ENCODE results near the gene SERPINB4.
"Not testable (repeated sequence)": the region's sequence is repeated elsewhere in the genome, so short reads cannot be mapped to it uniquely, and the experiment has no call there.

Gene SERPINB4

DNA sequence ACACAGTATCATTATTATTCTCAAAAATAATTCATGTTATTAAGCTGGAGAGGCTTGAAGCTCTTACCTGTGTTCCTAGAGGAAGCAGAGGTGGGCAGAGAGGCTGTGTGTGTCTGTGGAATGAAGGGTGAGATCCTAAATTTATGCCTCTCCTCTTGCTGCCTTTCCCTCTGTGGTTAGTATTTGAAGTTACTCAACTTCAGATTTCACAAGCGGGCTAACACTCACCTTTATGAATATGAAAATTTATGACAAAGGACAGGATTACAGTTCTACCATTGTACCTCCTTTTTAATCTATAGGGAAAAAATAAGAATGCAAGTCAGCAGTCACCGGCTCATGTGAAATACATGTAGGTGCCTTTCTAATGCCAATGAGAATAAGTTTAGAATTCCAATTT is at the start of gene SERPINB4:
Gene SERPINB4, minus strand, starts transcription at position 115 of the 400 bp plus-strand sequence. CDS start 679 bp downstream, outside the sequence.
- not testable (repeated sequence) for DNase-seq

DNA sequence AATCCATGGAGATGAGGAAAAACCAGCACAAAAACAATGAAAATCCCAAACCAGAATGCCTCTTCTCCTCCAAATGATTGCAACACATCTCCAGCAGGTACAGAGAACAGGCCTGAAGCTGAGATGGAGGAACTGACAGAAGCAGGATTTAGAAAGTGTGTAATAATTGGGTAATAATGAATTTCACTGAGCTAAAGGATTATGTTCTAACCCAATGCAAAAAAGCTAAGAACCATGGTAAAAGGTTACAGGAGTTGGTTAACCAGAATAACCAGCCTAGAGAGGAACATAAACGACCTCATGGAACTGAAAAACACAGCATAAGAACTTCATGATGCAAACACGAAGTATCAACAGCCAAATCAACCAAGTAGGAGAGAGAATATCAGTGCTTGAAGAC is 45.0 kb upstream of the SERPINB4 start:
- no peak for DNase-seq

DNA sequence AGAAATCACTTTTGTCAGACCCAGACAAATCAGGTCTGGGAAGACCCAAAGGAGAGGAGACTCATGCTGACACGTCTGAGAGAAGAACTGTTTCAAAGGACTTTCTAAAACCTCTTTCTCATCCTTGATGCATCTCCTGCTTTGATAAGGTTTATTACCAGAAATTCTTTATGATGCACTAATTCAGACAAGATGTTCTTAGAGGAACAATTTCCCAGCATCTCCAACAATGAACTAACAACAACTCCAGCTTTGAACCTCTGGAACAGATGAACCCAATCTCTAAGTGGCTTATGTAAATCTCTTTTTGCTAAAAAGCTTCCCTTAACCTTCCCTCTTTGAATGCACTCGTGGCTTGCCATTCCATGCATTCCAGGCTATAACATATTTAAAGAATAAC is 42.8 kb upstream of the SERPINB4 start:
- DNase-seq: no peak

DNA sequence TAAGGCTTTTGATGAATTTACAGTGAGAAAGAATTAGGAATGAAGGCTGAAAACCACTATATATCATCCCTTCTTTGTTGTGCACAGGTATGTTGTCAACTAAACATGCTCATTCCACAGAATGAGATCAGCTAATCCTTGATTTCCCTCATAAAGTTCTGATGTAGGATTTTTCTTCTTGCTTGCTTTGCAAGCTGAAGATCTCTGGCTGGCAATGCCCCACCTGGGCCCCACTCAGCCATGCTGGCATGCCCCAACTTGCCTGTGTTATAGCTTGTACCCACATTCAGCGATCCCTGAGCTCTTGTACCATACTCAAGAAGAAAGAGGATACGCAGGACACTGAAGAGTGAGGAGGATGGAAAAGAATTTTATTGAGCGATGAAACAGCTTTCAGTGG is 40.7 kb upstream of the SERPINB4 start:
- DNase-seq: no peak

DNA sequence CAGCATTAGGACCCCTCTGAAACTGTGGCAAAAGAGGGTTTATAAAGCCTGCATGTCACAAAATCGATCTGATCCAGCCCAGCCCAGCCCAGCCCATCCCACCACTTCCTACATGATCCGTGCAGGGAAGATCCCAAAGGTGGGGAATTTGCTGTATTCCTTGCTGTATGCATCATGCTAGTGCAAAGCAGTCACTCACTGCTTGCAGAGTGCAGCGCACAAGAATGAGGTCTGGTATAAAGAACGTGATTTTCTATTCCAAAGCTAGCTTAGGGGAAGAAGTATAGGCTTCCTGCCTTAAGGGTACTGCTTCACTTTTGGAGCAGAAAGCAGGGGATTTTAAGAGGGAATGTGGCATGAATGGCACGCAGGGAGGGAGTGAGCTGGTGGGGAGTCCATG is 39.8 kb upstream of the SERPINB4 start:
- DNase-seq: no peak

DNA sequence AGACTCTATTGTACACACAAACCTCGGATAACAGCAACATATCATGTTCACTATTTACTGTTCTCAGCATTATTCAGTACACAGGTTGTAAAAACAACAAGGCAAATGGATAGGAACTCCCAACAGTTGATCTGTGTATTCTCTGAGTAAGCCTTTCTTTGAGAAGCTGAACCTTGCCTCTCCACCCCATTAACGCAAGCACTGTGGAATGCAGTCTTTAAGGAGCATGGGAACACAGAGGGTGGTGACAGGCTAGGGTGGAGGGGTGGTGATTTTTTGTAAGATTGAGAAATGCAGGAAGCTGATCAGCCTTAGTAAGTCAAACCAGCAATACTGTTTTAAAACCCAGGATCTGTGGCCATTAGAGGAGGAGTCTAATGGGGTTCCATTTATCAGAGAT is 39.1 kb upstream of the SERPINB4 start:
- DNase-seq: peak; percentile 18

DNA sequence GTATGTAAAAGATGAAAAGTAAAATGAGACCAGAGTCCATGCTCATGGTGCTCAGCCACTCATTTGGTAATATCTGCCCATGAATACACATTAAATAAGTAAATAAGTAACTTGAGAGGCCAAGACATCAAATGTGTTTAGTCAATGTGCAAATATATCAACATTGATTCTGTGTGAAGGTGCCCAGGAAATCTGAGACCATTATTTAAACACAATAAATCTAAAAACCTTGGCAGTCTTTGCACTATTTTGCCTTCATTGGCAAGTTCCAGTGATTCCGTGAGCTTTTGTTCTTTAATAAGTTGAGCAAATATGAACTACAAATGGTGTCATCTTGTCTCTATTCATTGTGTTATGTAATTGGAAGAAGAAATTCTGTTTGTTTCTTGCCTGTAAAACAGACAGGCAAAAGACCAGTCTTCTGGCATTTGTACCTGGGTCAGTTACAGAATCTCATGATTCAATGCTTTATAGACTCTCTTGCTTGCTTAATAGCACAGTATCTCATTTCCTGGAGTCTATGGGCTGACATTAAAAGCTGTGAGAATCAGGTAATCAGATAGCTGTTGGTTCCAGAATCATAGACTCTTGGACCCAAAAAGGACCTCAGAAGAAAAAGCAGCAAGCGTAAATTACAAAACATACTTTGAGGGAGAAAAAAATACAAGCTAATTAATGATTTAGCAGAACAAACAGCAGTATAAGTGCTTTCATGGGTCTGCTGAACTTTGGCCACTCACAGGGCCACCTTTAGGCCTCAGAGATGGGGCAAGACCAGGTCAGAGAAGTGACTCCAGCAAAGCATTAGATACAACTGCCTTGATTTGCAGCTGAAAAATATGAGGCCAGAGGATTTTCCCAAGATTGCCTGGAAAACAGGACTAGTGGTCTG is 37.6 kb upstream of the SERPINB4 start:
- DNase-seq: no peak

DNA sequence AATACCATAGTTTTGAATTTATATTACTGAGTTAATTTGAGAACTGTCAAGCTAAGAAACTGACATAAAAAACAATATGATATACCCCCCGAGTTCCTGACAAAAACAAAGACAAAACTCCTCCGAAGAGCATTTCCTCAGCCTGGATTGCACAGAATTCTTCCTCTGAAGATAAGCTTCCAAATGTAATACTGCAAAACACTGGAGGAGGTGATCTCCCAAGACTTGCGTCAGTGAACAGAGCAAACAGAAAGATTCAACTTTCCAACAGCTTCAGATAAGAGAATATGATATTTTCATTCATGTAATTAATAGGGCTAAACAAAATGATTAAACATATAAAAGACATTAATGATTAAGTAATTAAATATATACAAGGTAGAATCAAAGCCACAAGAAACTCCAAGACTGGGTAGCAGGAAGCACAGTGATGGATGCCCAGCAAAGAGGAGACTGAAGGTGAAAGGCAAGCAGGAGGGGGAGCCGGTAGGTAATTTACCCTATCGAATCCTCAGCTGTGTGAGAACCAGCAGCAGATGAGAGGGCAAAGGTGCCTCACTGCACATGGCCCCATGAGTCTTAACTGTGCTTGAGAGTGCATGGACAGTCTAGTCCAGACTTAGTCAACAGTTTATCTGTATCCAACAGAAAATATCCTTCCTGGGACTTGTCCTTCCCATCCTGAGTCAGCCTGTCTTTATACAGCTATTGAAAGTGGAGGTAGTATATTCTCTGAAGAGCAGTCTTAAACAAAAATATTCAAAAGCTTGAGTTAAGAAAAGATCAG is 36.0 kb upstream of the SERPINB4 start:
- DNase-seq: no peak

DNA sequence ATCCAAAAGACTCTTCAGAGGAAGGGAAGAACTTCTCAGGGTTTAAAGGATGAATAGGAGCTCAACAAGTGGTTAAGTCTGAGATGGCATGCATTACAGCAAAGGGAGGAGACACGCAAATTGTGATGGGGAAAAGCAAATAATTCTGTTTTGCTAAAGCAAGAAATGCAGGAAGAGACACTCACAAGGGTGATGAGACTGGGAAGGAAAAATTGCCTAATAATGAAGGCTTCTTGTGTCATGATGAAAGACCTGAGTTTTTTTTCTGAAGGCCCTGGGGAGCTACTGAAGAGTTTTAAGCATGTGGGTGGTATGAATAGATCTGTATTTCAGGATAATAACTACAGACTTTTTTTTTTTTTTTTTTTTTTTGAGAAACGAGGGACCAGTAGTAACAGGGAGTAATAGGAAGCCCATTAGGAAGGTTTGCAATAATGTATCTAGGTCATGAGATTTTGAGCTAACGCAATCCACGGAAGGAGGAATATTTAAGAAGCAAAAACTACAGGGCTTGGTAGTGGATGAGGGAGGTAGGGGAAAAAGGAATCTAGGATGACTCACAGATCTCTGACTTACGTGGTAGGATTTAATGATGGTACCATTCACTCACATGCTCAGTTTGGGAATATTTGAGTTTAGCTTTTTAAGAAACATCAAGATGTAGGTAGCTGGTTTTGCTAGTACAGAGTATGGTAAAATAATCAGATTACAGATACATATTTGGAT is 33.6 kb upstream of the SERPINB4 start:
- DNase-seq: no peak

DNA sequence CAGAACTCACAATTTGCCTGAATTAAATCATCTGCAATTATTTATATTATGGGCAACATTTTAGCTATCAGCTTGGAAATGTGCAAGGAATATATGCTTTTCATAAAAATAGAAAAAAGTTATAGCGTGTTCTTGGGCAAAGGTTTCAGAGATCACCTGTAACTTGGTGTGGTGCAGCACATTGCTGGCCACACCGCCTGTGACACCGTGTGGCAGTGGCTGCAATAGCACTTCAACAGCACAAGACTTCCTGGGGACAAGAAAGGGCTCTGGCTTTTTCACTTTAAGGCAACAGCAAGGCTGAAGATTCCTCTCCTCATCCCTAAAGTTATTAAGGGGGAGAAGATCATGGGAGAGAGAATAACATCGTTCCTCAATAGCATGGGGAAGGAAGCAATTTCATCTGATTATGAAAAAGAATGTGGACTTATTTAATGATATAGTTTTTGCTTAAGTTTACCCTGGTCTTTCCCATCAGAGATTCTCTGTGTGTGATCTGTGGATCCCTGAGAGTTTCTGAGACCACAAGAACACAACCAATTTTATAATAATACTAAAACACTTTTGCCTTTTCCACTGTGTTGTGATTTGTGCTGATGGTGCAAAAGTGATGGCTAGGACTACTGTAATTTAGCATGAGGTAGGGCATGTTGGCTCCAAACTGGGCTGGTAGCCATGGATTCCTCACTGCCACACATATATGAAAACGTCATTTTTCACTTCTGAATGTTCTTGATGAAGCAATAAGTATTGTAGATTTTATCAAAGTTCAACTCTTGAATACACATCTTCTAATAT is 32.7 kb upstream of the SERPINB4 start:
- no peak for DNase-seq

DNA sequence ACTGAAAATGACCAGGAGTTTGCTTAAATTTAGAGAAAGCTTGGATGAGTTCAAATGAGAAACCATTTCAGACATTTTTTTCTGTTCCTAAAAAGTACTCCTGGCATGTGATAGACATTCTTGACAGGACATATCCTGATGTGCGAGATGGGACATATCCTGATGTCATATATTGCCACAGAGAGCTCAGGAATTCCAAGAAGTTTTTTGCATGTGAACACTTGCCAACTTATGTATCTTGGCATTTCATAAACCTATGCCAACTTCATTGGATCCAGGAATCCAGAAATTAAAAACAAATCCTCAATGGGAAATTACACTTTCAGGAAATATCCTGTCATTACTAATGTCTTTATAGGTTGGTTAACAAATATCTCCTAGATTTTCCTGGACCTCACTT is 20.5 kb upstream of the SERPINB4 start:
- DNase-seq: no peak

DNA sequence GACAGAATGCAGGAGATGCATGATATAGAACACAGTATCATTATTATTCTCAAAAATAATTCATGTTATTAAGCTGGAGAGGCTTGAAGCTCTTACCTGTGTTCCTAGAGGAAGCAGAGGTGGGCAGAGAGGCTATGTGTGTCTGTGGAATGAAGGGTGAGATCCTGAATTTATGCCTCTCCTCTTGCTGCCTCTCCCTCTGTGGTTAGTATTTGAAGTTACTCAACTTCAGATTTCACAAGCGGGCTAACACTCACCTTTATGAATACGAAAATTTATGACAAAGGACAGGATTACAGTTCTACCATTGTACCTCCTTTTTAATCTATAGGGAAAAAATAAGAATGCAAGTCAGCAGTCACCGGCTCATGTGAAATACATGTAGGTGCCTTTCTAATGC is 17.7 kb upstream of the SERPINB4 start, which contains the start of gene SERPINB3:
Gene SERPINB3, minus strand, starts transcription at position 144 of the 400 bp plus-strand sequence. CDS start 677 bp downstream, outside the sequence.
- not testable (repeated sequence) for DNase-seq

DNA sequence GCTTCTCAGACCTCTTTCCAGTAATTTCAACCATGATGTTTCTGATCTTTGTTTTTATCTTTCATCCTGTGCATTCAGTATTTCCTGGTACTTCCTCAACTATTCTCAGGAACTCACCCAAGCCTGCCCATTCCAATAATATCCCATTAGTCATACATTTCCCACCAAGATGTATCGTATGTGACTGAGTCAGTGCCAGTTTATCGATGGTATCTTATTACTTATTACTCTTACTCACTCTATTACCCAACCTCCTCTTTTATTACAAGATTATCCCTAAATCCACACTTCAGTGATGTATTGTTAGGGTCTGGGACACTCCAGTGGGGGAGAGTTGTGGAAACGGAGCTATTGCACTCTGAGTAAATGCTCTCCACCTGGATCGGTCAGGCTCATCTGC is 14.9 kb upstream of the SERPINB4 start:
- DNase-seq: not testable (repeated sequence)

DNA sequence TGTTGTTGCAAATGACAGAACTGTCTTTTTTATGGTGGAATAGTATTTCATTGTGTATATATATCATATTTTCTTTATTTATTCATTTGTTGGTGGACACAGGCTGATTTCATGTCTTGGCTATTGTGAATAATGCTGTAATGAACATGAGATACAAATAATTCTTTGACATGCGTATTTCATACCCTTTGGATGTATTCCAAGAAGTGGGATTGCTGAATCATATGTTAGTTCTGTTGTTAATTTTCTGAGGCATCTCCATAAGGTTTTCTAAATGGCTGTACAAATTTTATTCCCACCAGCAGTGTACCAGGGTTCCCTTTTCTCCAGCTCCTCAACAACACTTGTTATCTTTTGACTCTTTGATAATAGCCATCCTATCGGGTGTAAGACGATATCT is 6.2 kb upstream of the SERPINB4 start:
- DNase-seq: not testable (repeated sequence)

DNA sequence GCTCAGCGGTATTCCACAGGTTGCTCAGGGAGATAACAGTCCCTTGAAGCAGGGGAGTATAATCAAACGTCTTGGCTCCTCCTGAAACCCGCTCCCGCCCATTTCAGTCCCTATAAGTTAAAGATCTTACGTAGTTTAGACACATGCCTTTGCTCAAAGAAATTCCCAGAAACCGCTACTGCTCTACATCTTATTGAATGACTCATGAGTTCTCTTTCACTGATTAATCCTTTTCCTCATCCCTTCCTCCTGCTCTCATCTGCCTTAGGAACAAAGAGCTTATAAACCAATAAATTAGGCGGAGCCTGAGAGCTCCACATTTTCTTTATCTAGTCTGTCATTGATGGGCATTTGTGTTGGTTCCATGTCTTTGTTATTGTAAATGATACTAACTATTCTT is 4.2 kb upstream of the SERPINB4 start:
- DNase-seq: no peak

DNA sequence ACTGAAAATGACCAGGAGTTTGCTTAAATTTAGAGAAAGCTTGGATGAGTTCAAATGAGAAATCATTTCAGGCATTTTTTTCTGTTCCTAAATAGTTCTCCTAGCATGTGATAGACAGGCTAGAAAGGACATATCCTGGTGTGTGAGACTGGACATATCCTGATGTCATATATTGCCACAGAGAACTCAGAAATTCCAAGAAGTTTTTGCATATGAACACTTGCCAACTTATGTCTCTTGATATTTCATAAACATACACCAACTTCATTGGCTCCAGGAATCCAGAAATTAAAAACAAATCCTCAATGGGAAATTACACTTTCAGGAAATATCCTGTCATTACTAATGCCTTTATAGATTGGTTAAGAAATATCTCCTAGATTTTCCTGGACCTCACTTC is 2.9 kb upstream of the SERPINB4 start:
- no peak for DNase-seq

DNA sequence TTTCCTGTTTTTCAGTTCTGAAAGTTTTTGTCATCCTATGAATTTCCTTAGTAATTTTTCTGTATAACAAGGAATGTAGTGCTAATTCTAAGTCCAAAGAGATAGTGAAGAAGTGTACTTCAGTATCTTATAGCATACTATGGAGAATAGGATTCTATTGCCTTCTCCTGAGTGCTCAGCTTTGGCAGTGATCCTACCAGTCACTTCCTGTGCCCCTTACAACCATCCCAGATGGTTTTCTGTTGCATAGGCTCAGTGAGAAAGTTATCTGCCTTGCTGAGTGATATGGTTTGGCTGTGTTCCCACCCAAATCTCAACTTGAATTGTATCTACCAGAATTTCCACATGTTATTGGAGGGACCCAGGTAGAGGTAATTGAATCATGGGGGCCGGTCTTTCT is 638 bp upstream of the SERPINB4 start:
- not testable (repeated sequence) for DNase-seq

DNA sequence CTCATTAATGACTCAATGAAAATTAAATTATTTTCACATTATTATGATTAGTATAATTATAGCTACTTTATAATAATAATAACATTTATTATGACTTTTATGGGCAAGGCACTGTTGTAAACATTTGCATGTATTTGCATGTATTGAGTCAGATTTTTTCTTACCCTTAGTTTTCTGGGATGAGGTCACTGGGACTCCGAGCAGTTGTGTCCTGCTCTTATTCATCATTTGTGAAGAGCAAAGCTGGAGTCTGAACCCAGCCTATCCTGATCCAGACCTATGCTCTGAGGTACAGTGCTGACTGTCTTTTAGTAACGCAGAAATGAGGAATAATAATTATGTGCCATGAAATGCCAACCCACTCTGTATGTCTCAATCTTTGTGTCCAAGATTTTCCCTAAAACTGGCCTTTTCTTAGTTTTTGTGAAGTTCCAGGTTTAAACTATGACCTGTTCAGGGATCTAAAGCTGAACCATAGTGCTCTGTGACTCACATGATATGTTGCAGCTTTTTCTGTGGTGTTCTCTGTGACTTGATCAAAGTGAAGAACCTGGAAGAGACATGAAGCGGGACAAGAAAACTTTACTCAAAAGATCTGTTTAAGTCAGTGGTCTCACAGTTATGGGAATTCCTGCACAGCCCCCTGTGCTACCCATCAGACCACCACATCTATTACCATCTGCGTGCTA is 1.2 kb downstream of the SERPINB4 start:
- DNase-seq: not testable (repeated sequence)

DNA sequence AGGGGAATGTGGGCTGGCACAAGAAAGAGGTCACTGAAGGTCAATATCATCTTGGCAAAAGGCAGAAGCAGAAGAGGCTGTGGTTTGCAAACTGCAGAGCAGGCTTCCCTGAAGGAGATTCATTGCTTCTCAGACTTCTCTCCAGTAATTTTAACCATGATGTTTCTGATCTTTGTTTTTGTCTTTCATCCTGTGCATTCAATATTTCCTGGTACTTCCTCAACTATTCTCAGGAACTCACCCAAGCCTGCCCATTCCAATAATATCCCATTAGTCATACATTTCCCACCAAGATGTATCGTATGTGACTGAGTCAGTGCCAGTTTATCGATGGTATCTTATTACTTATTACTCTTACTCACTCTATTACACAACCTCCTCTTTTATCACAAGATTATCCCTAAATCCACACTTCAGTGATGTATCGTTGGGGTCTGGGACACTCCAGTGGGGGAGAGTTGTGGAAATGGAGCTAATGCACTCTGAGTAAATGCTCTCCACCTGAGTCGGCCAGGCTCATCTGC is 2.8 kb downstream of the SERPINB4 start:
- not testable (repeated sequence) for DNase-seq

DNA sequence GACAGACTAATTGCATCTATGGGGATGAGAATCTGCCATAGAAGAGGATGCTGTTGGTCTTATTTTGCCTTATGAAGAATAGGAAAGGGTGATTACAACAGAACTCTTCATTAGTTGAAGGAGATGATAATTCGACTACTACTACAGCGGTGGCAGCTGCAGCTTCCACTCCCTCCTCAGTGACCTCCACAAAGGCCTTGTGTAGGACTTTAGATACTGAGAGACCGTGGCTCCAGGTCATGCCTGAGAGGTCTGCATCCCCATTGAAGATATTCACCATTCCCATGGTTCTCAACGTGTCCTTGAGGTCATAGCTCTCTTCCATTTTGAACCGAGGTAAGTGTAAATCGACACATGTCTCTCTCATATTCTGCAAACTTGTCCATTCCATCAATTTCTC is 6.4 kb downstream of the SERPINB4 start:
- DNase-seq: no peak

DNA sequence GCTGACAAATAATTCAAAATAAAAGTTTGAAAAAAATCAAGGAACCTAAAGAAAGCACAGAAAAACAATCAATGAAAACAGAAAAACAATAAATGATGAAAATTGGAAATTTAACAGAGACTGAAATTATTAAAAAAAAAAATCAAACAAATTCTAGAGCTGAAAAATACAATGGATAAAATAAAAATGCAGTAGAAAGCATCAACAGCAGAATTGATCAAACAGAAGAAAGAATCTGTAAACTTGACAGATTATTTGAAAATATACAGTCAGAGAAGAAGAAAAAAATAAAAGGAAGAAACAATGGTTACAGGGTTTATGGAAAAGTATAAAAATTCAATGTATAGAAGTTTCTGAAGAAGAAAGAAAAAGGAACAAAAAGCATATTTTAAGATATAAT is 16.2 kb downstream of the SERPINB4 start:
- no peak for DNase-seq
